WTC11 (cell line): ENCODE results near the gene TMEM60.

Experiments
- ATF1 ChIP-seq: sonication (generic); formaldehyde crosslinking; IDR thresholded peaks from 2 replicates; pipeline ENCODE4 v1.8.1; 2023; ENCODE audit warnings: mild to moderate bottlenecking, moderate library complexity, missing genetic modification reagents
- NFYB ChIP-seq: sonication (generic); formaldehyde crosslinking; conservative IDR thresholded peaks from 2 replicates; pipeline ENCODE4 v1.8.0; 2022; ENCODE audit warnings: low read depth, missing genetic modification reagents
- NR1H2 ChIP-seq: sonication (generic); formaldehyde crosslinking; IDR thresholded peaks from 2 replicates; pipeline ENCODE4 v1.9.0; 2021; ENCODE audit warnings: mild to moderate bottlenecking, moderate library complexity, missing genetic modification reagents
- OVOL2 ChIP-seq: fragments of 250-450 bp; sonication (Bioruptor Pico); IDR thresholded peaks from 2 replicates; pipeline ENCODE4 v1.9.0; 2021; ENCODE audit warnings: mild to moderate bottlenecking, borderline replicate concordance
- SP1 ChIP-seq: sonication (generic); formaldehyde crosslinking; conservative IDR thresholded peaks from 2 replicates; pipeline ENCODE4 v1.8.1; 2022; ENCODE audit warnings: missing genetic modification reagents
- TEAD4 ChIP-seq: sonication (generic); formaldehyde crosslinking; IDR thresholded peaks from 2 replicates; pipeline ENCODE4 v1.8.0; 2022; ENCODE audit warnings: mild to moderate bottlenecking, missing genetic modification reagents
- ZNF138 ChIP-seq: sonication (generic); formaldehyde crosslinking; conservative IDR thresholded peaks from 2 replicates; pipeline ENCODE4 v1.8.1; 2022; ENCODE audit warnings: mild to moderate bottlenecking, moderate library complexity, missing genetic modification reagents
- ZNF263 ChIP-seq: sonication (generic); formaldehyde crosslinking; IDR thresholded peaks from 2 replicates; pipeline ENCODE4 v1.8.1; 2022; ENCODE audit warnings: low read depth, mild to moderate bottlenecking, moderate library complexity, missing genetic modification reagents
- ZNF396 ChIP-seq: fragments of 250-450 bp; sonication (Bioruptor Pico); IDR thresholded peaks from 2 replicates; pipeline ENCODE4 v1.8.0; 2021; ENCODE audit warnings: mild to moderate bottlenecking, moderate library complexity, borderline replicate concordance
- TF ChIP-seq, protein P1 (sequence below): fragments of 200-600 bp; IDR thresholded peaks from 2 replicates; pipeline ENCODE4 v1.8.0; 2022; ENCODE audit warnings: antibody characterized with exemption
- TF ChIP-seq, protein P2 (sequence below): sonication (generic); formaldehyde crosslinking; IDR thresholded peaks from 2 replicates; pipeline ENCODE4 v1.8.1; 2023; ENCODE audit warnings: mild to moderate bottlenecking, missing genetic modification reagents, moderate library complexity
- TF ChIP-seq, protein P3 (sequence below): sonication (generic); formaldehyde crosslinking; IDR thresholded peaks from 2 replicates; pipeline ENCODE4 v1.8.1; 2023; ENCODE audit warnings: mild to moderate bottlenecking, missing genetic modification reagents, moderate library complexity
- TF ChIP-seq, protein P4 (sequence below): fragments of 250-450 bp; sonication (Bioruptor Pico); IDR thresholded peaks from 2 replicates; pipeline ENCODE4 v2.1.2; 2022; ENCODE audit warnings: mild to moderate bottlenecking, moderate library complexity
- TF ChIP-seq, protein P5 (sequence below): sonication (generic); formaldehyde crosslinking; conservative IDR thresholded peaks from 2 replicates; pipeline ENCODE4 v1.8.1; 2022; ENCODE audit warnings: mild to moderate bottlenecking, missing genetic modification reagents

DNA sequence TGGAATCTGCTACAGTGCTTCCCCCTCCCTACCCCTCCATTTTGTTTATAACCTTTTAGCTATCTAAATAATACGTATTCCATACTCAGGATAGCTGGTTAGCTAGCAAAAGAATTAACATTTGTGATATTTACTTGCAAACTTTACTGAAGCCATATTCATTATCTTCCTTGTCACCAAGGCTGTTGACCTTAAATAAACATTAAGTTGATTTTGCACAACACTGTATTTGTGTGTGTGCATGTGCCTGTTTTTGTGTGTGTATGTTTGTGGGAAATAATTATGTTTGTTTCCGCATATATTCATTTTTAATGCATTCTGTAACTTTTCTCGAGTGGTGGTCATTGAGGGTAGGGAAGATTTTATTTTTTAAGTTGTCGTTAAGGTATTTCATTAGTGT, 15.9 kb downstream of the TMEM60 start:
- TF ChIP-seq NFYB (CRISPR knock-in tag): no peak
- TF ChIP-seq, protein P1, sequence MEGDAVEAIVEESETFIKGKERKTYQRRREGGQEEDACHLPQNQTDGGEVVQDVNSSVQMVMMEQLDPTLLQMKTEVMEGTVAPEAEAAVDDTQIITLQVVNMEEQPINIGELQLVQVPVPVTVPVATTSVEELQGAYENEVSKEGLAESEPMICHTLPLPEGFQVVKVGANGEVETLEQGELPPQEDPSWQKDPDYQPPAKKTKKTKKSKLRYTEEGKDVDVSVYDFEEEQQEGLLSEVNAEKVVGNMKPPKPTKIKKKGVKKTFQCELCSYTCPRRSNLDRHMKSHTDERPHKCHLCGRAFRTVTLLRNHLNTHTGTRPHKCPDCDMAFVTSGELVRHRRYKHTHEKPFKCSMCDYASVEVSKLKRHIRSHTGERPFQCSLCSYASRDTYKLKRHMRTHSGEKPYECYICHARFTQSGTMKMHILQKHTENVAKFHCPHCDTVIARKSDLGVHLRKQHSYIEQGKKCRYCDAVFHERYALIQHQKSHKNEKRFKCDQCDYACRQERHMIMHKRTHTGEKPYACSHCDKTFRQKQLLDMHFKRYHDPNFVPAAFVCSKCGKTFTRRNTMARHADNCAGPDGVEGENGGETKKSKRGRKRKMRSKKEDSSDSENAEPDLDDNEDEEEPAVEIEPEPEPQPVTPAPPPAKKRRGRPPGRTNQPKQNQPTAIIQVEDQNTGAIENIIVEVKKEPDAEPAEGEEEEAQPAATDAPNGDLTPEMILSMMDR: no peak
- TF ChIP-seq, protein P2, sequence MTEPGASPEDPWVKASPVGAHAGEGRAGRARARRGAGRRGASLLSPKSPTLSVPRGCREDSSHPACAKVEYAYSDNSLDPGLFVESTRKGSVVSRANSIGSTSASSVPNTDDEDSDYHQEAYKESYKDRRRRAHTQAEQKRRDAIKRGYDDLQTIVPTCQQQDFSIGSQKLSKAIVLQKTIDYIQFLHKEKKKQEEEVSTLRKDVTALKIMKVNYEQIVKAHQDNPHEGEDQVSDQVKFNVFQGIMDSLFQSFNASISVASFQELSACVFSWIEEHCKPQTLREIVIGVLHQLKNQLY: no peak
- TF ChIP-seq, protein P3, sequence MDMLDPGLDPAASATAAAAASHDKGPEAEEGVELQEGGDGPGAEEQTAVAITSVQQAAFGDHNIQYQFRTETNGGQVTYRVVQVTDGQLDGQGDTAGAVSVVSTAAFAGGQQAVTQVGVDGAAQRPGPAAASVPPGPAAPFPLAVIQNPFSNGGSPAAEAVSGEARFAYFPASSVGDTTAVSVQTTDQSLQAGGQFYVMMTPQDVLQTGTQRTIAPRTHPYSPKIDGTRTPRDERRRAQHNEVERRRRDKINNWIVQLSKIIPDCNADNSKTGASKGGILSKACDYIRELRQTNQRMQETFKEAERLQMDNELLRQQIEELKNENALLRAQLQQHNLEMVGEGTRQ (CRISPR knock-in tag): no peak
- TF ChIP-seq TEAD4 (CRISPR knock-in tag): no peak
- TF ChIP-seq ZNF396 (CRISPR knock-in tag): no peak
- TF ChIP-seq ZNF138 (CRISPR knock-in tag): no peak
- TF ChIP-seq ZNF263 (CRISPR knock-in tag): no peak
- no peak for TF ChIP-seq NR1H2 (CRISPR knock-in tag)
- TF ChIP-seq ATF1: no peak
- TF ChIP-seq, protein P4, sequence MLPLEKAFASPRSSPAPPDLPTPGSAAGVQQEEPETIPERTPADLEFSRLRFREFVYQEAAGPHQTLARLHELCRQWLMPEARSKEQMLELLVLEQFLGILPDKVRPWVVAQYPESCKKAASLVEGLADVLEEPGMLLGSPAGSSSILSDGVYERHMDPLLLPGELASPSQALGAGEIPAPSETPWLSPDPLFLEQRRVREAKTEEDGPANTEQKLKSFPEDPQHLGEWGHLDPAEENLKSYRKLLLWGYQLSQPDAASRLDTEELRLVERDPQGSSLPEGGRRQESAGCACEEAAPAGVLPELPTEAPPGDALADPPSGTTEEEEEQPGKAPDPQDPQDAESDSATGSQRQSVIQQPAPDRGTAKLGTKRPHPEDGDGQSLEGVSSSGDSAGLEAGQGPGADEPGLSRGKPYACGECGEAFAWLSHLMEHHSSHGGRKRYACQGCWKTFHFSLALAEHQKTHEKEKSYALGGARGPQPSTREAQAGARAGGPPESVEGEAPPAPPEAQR (CRISPR knock-in tag): no peak
- TF ChIP-seq SP1: no peak
- no peak for TF ChIP-seq OVOL2 (CRISPR knock-in tag)
- TF ChIP-seq, protein P5, sequence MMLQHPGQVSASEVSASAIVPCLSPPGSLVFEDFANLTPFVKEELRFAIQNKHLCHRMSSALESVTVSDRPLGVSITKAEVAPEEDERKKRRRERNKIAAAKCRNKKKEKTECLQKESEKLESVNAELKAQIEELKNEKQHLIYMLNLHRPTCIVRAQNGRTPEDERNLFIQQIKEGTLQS: no peak
